NCI-H1092 treated with DMSO at 0.1 percent for 48 hours (cell line): Measurements from ENCODE around the gene E2F2.

Experiments
- DNase-seq: peaks from one replicate; lab custom pipeline; 2025; lab: John Stamatoyannopoulos, UW

E2F2 gene

GRCh38 chr1:23481904-23482303 lies 49.1 kb downstream of the E2F2 start:
- DNase-seq = no peak

GRCh38 chr1:23481026-23481597 lies 49.9 kb downstream of the E2F2 start:
- no peak for DNase-seq

GRCh38 chr1:23480187-23481025 lies 50.6 kb downstream of the E2F2 start:
- DNase-seq = no peak

GRCh38 chr1:23479666-23479941 lies 51.4 kb downstream of the E2F2 start:
- DNase-seq = no peak

GRCh38 chr1:23478896-23479665 lies 52.0 kb downstream of the E2F2 start:
- no peak for DNase-seq

GRCh38 chr1:23477359-23478144 lies 53.5 kb downstream of the E2F2 start:
- DNase-seq = no peak

GRCh38 chr1:23475641-23476040 lies 55.4 kb downstream of the E2F2 start:
- DNase-seq = no peak

- no peak for DNase-seq
These were observed 55.9 kb downstream of the E2F2 start for GRCh38 chr1:23475134-23475628.

- no peak for DNase-seq
These were observed 57.8 kb downstream of the E2F2 start for GRCh38 chr1:23473037-23473800.

- no peak for DNase-seq
These were observed 58.5 kb downstream of the E2F2 start for GRCh38 chr1:23472351-23473036.

GRCh38 chr1:23471473-23472075 lies 59.5 kb downstream of the E2F2 start:
- DNase-seq = no peak

GRCh38 chr1:23470282-23471070 lies 60.6 kb downstream of the E2F2 start:
- no peak for DNase-seq

- DNase-seq = no peak
These were observed 61.6 kb downstream of the E2F2 start for GRCh38 chr1:23469372-23469982.

GRCh38 chr1:23466423-23466989 lies 64.5 kb downstream of the E2F2 start:
- no peak for DNase-seq

GRCh38 chr1:23463286-23463685 lies 67.7 kb downstream of the E2F2 start:
- DNase-seq = no peak

- no peak for DNase-seq
These were observed 68.3 kb downstream of the E2F2 start for GRCh38 chr1:23462766-23463165.

GRCh38 chr1:23461050-23461449 lies 70.0 kb downstream of the E2F2 start:
- no peak for DNase-seq

- no peak for DNase-seq
These were observed 70.5 kb downstream of the E2F2 start for GRCh38 chr1:23460519-23460918.

- DNase-seq = no peak
These were observed 71.7 kb downstream of the E2F2 start for GRCh38 chr1:23459338-23459757.
